NCI-H2196 (cell line): ENCODE data around the gene ZEB2.

Source experiments
- DNase-seq: peaks from one replicate; lab custom pipeline; 2025; ENCODE audit not compliant: unreplicated experiment; lab: John Stamatoyannopoulos, UW

Gene ZEB2

DNA sequence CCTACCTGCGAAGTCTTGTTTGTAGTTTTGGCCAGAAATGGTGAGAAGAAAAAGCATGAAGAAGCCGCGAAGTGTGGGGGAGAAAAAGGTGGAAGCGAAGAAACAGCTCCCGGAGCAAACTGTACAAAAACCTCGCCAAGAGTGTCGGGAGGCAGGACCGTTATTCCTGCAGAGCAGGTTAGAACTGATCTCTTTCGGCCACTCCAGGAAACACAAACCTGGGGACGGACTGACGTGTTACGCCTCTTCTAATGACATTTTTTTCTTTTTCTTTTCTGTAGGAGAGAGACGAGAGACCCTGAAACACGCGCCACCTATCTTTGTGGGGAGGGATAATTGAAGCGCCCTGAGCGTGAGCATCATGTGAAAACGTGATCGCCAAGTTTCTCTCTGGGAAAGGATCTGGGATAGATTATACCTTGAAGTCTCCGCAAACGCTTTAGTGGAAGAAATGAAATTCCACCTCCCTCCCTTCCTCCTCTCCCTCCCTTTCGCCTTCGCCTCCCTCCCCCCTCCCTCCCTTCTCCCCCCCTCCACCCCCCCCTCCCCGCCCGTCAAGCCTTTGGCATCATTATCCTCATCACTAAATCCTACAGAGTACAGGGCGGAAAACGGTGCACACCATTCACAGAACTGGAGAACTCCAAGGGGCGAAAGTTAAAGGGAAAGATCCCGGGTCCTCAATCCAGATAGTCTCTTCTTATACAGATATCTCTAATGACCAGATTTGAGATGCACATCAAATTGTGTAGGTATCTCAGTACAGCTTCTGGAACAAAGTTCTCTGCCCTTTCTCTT lies at the start of gene ZEB2:
Gene ZEB2 (minus strand): TSS at position 186 of the 798 bp plus-strand sequence. CDS start 2,769 bp downstream, outside the sequence.
- DNase-seq = no peak

DNA sequence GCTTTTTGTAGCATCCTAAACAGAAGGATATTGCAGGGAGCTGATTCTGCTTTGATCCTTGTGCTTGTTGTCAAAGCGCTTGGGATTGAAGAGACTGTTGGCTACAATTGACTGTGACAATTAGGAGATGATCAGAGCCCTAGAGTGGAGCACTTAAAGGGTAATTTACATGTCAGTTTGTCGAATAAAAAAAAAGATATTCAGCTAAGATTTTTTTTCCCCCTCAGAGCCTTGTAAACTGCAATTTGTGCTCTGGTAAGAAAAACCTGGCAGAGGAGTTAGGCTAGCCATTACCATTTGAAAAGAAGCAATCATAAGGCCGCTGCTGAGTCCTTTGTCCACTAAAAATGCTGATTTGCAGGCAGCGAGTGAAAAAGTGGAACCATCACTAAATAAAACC lies 47.8 kb upstream of the ZEB2 start:
- no peak for DNase-seq

DNA sequence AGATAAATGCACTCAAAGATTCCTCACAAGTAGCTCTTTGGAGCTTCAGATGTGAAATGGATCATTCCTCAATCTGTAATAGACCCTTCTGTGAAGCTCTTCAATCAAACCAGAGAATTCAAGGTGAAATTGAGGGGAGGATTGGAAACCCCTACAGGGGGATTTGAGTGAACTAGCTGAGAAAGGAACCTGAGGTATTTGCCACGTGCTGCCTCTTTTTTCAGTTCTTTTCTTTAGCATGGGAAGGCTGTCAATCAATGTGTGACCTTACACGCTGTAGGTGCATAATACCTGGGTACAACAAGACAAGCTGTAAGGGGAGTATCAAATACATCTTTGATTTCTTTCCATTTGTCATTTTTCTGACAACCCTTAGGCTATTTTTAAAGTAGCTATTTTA lies 46.5 kb upstream of the ZEB2 start:
- DNase-seq = no peak

DNA sequence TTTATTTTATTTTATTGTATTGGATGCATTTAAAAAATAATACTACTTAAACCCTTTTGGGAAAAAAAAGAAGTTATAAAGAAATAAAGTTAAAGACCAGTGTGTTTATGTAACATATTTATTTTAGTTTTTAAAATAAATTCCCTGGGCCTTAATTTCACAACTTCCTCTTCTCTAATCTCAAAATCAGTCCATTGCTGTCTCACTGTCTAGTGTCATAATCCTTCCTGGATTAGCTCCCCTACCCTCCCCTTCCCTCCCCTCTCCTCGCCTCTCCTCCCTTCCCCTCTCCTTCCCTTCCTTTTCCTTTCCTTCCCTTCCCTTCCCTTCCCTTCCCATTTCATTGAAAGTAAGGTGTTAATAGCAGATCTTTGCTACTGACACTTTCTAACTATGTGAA lies 40.3 kb upstream of the ZEB2 start:
- DNase-seq = no peak

DNA sequence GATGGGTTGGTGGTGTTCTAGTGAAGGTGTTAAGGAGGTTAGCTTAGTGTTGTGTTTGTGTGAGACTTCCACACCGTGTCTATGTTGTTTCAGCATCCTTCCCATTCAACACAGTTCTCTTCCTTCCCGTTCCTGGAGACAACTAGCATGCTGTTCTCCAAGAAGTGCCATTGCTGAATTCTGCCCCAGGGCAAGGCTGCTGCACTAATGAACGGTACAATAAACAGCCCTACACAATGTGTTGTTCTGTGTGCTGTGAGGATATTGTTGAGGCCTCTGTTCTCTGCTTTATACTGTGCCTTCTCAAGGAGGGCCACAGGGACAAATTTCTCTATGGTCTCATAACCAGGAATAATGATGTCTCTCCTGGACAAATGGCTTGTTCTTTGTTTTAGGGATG lies 39.8 kb upstream of the ZEB2 start:
- DNase-seq = no peak

DNA sequence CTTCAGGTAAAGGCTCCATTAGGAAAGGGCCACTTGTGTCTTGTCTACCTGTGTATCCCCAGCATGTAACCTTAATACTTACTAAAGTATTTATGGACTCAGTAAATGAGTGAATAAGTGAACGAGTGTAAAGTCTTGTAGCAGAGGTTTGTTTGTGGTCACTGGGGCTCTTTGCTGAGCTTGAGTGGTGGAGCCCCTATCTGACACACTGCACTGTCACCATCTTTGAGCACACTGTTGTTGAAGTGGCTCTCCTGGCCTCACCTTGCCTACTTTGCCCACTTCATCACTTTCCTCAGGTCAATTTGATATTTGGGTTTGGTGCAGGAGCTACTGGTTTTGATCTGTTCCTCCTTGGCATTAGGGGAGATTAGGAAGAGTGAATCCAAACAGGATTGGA lies 39.3 kb upstream of the ZEB2 start:
- no peak for DNase-seq

DNA sequence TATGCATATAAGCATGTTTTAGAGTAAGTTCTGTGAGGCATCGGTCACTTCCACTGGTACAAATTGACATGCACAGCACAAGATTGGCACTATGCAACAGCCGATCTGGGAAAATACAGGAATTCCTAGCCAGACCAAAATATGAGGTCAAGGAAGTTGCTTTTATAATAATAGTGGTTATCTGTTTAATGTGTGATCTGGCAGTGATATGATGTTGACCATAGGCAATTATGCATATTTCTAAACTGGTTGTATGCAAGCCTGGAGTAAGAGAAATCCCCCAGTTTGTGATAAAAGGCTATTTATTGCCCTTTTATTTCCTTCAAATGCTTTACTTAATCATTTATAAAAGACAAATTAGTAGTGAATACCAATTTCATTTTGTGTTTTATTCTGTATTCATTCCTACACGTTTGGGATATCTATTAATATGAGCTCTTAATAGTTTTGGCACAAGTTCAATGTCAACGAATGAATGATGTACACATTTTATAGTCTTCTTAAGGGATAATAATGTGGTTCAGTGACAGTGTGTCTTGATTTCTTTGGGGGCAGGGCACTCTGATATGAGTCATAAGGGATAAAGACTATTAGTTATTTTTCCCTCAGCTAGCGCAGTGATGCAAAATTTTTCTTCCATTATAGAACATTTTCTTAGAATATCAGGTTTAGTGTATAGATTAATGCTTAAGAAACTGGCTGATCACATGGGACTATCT lies 34.7 kb upstream of the ZEB2 start:
- DNase-seq = no peak

DNA sequence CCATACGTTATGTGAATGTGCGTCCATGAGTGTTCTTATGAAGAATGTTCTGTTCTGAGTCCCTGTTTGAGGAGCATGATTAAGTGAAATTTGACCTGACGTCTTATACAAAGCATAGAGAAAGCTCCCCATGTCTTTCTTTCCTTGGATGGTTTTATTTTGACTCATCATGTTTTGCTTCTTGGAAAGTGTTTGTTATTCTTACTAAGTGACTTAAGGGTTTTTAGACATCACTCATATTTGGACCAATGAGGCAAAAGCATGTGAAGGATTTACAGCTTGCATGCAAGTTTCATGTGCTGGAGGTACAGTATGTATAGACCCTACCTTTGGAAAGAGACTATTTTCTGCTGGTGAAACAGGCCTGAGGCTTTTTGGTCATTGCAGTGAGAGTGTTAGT lies 33.5 kb upstream of the ZEB2 start:
- no peak for DNase-seq

DNA sequence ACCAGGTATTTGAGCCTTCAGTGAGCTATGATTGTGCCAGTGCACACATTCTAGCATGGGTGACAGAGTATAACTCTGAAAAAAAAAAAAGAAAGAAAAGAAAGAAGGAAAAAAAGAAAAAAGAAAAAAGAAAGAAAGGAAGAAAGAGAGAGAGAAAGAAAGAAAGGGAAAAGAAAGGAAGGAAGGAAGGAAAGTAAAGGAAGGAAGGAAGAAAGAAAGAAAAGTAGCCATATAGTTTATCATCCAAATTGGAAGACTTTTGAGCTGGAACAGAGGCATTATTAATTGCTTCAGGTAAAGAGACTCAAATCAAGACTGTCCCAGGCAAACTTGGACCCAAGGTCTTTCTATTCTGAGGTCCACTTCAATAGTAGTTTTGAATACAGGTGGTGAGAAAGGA lies 32.9 kb upstream of the ZEB2 start:
- no peak for DNase-seq

DNA sequence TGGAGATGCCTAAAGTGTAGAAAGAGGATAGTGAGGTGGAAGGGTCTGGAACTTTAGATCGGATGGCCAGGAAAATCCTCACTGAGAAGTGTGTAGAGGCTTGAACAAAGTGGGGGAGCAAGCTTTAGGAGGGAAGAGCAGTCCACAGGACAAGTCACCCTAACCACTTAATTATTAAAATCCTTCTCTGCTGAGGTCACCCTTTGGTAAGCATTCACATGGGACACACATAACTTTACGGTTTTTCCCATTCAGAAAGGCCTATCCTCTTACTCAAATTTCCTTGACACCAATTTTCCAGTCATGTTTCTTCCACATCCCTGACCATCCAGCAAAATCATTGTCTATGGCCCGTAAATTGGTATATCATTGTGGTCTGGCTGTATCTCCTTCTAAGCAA lies 31.0 kb upstream of the ZEB2 start:
- no peak for DNase-seq

DNA sequence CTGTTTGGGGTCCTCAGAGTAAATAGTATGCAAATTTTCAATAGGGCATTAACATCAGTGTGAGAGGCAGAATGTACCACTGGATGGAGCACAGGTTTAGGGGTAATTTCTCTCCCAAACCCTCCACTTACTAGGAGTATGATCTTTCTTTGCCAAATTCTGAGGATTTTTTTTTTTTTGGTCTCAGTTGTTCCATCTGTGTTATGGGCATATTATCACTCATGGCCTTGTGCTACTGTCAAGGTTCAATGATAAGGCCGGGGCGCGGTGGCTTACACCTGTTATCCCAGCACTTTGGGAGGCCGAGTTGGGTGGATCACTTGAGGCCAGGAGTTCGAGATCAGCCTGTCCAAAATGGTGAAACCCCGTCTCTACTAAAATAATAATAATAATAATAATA lies 30.2 kb upstream of the ZEB2 start:
- no peak for DNase-seq

DNA sequence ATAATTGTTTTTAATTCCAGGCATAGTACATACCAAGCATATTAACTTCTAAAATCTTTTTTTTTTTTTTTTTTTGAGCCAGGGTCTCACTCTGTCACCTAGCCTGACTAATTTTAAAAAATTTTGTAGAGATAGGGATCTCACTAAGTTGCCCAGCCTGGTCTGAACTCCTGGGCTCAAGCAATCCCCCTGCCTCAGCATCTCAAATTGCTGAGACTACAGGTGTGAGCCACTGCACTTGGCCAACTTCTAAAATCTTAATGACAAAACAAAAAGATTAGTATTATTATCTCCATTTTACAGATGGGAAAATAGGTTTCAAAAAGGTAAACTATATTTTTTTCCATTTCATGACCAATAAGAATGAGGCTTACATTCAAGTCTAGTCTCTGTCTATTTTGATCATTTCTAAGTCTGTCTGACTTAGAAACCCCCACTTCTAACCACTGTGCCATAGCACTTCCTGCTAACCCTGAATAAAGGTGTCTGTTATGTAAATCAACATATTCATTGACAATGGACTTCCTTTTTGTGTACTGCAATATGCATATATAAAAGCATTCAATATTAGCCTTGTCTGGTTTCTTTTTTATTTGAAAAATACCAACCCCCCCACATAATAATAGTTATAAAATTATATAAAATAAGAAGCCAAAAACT lies 28.7 kb upstream of the ZEB2 start:
- DNase-seq = no peak

DNA sequence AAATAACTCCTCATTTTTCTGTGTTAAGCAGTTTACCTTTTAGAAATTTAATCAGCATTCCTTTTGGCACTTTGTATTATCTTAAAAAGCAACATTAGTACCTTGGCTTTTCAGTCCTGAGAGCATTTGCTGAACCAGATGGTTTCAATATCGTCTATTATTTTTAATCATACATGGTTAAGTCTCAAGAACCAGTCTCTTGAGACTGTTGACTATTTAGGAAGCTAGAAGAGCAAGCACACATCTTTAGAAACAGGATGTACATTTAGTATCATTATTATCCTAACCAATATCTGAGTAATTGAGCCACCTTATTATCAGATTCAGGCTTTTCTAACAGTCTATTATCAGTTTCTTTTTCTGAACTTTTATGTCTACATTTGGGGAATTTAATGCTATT lies 28.2 kb upstream of the ZEB2 start:
- DNase-seq = no peak

DNA sequence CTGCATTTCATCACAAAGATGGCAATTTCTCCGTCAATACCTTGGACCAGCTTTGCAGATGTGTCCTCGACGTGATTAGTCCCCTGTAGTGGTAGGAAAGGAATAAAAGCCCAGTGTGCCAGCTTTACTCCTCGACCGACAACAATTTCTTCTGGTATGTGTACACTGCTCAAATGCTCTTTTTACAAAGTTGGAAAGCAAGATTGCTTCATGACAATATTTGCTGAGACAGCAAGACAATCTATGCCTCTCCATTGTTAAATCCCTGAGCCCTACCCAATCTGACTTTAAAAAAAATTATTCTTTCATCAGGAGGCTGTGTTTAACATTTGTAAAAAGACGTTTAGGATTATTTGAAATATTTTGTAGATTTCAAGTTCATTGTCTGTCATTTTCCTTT lies 27.6 kb upstream of the ZEB2 start:
- no peak for DNase-seq

DNA sequence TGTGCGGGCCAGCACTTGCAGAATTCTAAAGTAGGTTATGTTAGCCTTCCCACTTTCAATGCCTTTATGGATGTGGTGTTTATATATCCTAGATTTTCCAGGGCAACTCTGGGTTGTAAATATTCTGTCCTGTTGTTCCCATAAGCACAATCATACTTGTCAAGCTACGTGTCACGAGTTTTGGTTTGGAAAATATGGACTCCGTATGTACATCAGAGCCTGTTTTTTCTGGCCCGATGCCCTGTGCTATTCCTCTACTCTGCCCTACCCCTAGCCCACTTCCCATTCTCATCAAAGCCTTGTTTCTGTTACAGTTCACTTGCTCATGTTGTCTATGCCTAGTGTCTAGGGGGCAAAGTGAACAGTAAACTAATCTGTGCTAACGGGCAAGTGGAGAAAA lies 27.0 kb upstream of the ZEB2 start:
- no peak for DNase-seq

DNA sequence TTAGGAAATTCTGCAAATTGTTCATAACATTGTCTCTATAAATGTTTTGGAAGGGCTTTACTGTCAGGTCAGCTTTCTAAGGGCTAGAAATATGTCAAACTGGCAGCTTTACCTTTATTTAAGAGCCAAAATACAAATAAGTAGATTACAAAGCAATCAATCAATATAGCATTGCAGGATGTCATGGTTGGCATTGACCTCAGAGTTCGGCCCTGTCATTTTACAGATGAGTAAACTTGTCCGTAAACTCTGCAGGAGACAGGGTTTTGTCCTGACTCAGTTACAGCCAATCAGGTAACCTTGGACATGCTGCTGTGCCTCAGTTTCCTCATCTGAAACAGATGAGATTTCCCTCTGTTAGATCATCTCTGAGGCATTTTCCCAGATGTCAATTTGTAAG lies 25.9 kb upstream of the ZEB2 start:
- no peak for DNase-seq

DNA sequence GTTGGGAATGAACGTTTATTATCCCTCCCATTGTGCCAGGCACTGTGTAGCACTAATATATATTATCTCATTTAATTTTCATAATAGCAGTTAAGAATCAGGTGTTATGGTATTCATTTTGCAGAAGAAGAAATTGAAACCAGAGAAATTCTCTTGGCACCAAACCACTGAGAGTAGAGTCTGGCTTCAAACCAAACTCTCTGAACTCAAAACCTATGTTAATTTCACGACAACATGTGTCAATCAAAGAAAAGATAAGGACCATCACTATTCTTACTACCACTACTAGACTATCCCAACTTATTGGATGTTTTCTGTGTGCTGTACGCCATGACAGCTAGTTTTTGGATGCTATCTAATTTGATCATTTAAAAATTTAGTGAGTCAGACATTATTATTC lies 24.1 kb upstream of the ZEB2 start:
- DNase-seq = no peak

DNA sequence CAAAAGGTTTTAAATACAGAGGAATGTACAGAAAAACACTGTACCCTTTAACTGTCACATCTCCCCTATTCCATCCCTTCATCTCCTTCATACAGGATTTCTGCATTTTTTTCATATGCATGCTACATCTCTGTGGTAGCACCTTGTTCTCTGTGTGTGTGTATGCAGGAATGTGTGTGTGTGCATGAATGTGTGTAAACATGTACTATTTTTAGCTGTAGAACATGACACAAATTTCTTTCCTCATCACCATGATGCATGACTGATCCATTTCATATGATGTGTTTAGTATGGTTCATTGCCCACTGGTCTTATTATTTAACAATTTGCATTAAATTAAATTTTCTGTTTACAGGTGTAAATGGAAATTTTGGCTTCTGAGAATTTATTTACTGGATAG lies 21.5 kb upstream of the ZEB2 start:
- DNase-seq = no peak

DNA sequence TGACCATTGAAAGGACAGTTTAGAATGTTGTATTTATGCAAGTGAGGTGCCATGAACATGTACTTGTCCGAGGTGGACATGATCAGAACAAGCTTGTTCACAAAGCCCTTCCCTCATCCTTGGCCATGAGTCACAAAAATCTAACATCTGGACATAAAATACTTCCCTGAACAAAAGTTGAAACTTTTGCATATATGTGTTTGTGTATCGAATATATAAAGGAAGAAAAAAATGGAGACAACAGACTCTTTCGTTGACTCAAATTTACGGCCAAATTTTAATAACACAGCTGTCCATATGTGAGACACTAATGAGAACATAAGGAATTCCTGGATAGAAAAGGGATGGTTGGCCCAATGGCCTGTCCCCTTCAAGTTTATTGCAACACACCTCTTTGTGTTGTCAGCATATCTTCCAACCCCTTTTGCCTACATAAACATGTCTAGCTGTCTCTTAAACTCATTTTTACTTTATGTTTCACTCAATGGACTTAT lies 19.4 kb upstream of the ZEB2 start:
- no peak for DNase-seq

DNA sequence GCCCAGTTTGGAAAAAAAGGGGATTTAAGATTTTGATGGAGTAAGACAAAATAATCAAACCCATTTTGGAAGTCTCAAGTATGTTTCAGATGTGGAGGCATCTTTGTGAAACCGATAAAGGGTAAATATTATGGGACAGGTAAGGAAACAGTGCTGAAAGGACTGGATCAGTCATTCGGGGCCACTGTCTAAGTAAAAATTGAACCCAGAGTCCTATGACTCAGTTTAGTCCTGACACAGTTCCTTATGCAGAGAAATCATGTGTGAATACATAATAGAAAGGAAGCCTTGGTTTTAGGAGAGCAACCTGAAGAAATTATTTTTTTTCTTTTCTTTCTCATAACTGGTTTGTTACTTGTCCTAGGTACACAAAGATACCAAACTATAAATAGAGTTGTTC lies 15.4 kb upstream of the ZEB2 start:
- no peak for DNase-seq

DNA sequence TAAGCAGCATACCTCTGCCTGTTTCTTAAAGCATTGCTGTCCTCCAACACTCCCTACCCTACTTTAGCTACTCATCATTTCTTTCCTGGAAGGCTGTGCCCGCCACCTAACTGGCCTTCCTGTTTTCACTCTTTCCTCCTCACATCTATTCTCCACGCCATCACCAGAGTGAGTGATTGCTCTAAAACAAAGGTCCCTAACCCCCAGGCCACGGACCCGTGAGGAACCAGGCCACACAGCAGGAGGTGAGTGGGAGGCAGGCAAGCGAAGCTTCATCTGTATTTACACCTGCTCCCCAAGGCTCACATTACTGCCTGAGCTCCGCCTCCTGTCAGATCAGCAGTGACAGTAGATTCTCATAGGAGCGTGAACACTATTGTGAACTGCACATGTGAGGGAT lies 13.3 kb upstream of the ZEB2 start:
- no peak for DNase-seq

DNA sequence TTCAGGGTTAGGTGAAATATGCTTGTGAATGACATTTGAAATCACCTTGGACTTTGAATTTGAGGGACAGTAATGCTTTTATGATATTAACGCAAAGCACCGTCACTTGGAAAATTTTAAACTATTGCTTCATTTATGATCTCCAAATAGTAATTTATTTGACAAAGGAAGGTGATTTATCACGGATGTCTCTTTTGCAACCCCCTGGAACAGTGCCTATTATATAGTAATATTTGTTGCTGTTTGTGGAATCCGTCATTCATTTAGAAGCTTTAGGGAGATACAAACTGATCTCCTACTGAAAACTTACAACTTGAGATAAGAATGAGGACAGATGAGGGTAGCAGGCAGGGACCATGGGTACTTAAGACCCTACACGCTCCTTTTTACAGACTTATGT lies 10.7 kb upstream of the ZEB2 start:
- no peak for DNase-seq
